Type B pancreatic cell (in vitro differentiated cells): ENCODE measurements around the gene KCNMB2. TPM values are rescaled to one million over a fixed set of nuclear protein-coding genes. Genes with fewer than 3 reads are reported as not detected.

Experiments used
- DNase-seq: peaks from one replicate; pipeline ENCODE4 v3.0.0; 2021; ENCODE audit warnings: mixed read lengths; ENCODE audit not compliant: unreplicated experiment; ENCODE audit errors: extremely low spot score
- H3K27ac Mint-ChIP-seq: 2 replicates; pipeline ENCODE4 v1.8.0; 2021; ENCODE audit warnings: mild to moderate bottlenecking, mixed read lengths
- H3K27me3 Mint-ChIP-seq: 2 replicates; pipeline ENCODE4 v1.8.0; 2021; ENCODE audit warnings: mixed read lengths
- H3K36me3 Mint-ChIP-seq: 2 replicates; pipeline ENCODE4 v1.8.0; 2021; ENCODE audit warnings: mixed read lengths
- H3K4me1 Mint-ChIP-seq: one replicate; pipeline ENCODE4 v1.8.0; 2021; ENCODE audit warnings: mixed read lengths; ENCODE audit not compliant: unreplicated experiment
- H3K4me3 Mint-ChIP-seq: 2 replicates; pipeline ENCODE4 v1.8.0; 2021; ENCODE audit warnings: mild to moderate bottlenecking, mixed read lengths
- H3K9me3 Mint-ChIP-seq: 2 replicates; pipeline ENCODE4 v1.8.0; 2021; ENCODE audit warnings: mixed read lengths
- CTCF ChIP-seq: fragments of 200-600 bp; sonication (generic); conservative IDR thresholded peaks from 2 replicates; pipeline ENCODE4 v1.5.0; 2021; ENCODE audit warnings: antibody characterized with exemption, mild to moderate bottlenecking
- total RNA-seq: library from RNA; stranded (reverse); gene quantifications from 2 replicates; pipeline ENCODE4 v1.2.1, GENCODE V29; 2021; ENCODE audit warnings: low replicate concordance

Gene KCNMB2
- total RNA-seq, 1 donor from 2014 or later = 1.3 TPM

- no peaks in the 10 kb centered on the region for H3K36me3 Mint-ChIP-seq
- no peaks in the 10 kb centered on the region for H3K9me3 Mint-ChIP-seq
- TF ChIP-seq CTCF = no peak
- no peak overlapping the region for H3K4me3 Mint-ChIP-seq
- no peaks in the 10 kb centered on the region for H3K4me1 Mint-ChIP-seq
- H3K27ac Mint-ChIP-seq = no peak overlapping the region
- no peak for DNase-seq
- H3K27me3 Mint-ChIP-seq = peaks cover 4% of the 10 kb centered on the region
These were observed 224.8 kb downstream of the KCNMB2 start for GRCh38 chr3:178761024-178761423.

GRCh38 chr3:178761461-178761860 is 225.2 kb downstream of the KCNMB2 start:
- H3K4me3 Mint-ChIP-seq = no peak overlapping the region
- H3K9me3 Mint-ChIP-seq = no peaks in the 10 kb centered on the region
- H3K4me1 Mint-ChIP-seq = no peaks in the 10 kb centered on the region
- H3K27me3 Mint-ChIP-seq = peaks cover 4% of the 10 kb centered on the region
- no peak for DNase-seq
- H3K27ac Mint-ChIP-seq = no peak overlapping the region
- TF ChIP-seq CTCF = no peak
- no peaks in the 10 kb centered on the region for H3K36me3 Mint-ChIP-seq

- Mint-ChIP-seq H3K27ac (no peak overlapping the region), H3K36me3 (no peaks in the 10 kb centered on the region), H3K9me3 (no peaks in the 10 kb centered on the region), H3K4me3 (no peak overlapping the region), H3K27me3 (peaks cover 4% of the 10 kb centered on the region), H3K4me1 (no peaks in the 10 kb centered on the region)
- no peak for TF ChIP-seq CTCF
- DNase-seq = no peak
These were observed 226.1 kb downstream of the KCNMB2 start for GRCh38 chr3:178762385-178762784.

- no peak overlapping the region for H3K27ac Mint-ChIP-seq
- no peaks in the 10 kb centered on the region for H3K4me1 Mint-ChIP-seq
- H3K27me3 Mint-ChIP-seq = peaks cover 4% of the 10 kb centered on the region
- no peaks in the 10 kb centered on the region for H3K36me3 Mint-ChIP-seq
- no peak for DNase-seq
- no peak overlapping the region for H3K4me3 Mint-ChIP-seq
- TF ChIP-seq CTCF = no peak
- H3K9me3 Mint-ChIP-seq = no peaks in the 10 kb centered on the region
These were observed 229.2 kb downstream of the KCNMB2 start for GRCh38 chr3:178765472-178765871.

GRCh38 chr3:178767581-178767980 is 231.3 kb downstream of the KCNMB2 start:
- peaks cover 4% of the 10 kb centered on the region for H3K27me3 Mint-ChIP-seq
- H3K9me3 Mint-ChIP-seq = no peaks in the 10 kb centered on the region
- no peak overlapping the region for H3K4me3 Mint-ChIP-seq
- no peaks in the 10 kb centered on the region for H3K36me3 Mint-ChIP-seq
- H3K4me1 Mint-ChIP-seq = no peaks in the 10 kb centered on the region
- no peak for TF ChIP-seq CTCF
- H3K27ac Mint-ChIP-seq = no peak overlapping the region
- DNase-seq = no peak
